Raji (cell line): ENCODE measurements around the gene WDR93.

ENCODE experiments used
- POLR2A ChIP-seq: IDR thresholded peaks from 2 replicates; pipeline ENCODE4 v1.6.1; 2011; ENCODE audit warnings: low read depth, low read length, control low read depth; ENCODE audit not compliant: insufficient read depth

The WDR93 gene

GRCh38 chr15:89690276-89691218, at the start of gene WDR93, which contains the start of gene PEX11A:
Gene WDR93 (plus strand): TSS chr15:89690811. CDS start chr15:89701747, 10,936 bp downstream.
Gene PEX11A (minus strand): TSS chr15:89690754. CDS start chr15:89690632, 122 bp downstream.
- 0 out of 2 replicates have a peak, but pooled peaks have one; percentile 34 for TF ChIP-seq POLR2A

GRCh38 chr15:89641053-89641452, 49.6 kb upstream of the WDR93 start:
- no peak for TF ChIP-seq POLR2A

DNA sequence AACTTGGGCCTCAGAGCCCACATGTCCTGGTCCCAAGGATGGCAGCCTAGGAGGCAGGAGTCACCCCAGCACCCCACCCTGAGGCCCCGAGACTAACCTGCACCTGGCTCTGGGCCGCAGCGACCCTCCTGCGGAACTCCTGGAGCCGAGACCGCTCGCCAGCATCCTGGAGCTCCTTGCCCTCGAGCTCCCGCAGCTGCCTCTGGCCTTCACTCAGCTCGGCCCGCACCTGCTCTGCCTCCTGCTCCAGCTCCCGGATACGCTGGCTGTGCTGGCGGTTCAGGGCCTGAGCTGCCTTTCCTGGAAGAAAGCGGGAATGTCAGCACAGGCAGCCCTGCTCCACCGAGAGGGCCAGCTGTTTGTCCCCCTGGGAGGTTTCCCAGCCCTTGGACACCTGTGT, 48.5 kb upstream of the WDR93 start:
- no peak for TF ChIP-seq POLR2A

DNA sequence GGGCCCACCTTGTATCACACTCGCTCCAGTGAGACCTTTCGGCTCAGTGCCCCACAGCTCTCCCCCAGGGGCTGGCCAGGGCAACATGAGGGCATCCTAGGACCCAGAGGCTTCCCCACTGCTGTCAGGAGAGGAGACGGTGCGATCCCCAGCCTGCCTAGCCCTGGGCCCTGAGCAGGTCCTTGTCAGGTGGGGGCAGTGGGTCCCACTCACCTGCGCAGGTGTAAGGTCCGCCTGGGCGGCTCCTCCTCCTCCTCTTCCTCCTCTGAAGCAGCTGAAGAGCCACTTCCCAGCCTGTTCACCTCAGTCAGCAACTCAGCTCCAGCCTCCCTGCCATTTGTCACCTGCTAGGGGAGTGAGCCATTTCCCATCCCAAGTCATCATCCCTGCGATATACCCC, 44.9 kb upstream of the WDR93 start:
- TF ChIP-seq POLR2A: no peak

GRCh38 chr15:89646416-89647141, 44.0 kb upstream of the WDR93 start:
- TF ChIP-seq POLR2A: no peak

DNA sequence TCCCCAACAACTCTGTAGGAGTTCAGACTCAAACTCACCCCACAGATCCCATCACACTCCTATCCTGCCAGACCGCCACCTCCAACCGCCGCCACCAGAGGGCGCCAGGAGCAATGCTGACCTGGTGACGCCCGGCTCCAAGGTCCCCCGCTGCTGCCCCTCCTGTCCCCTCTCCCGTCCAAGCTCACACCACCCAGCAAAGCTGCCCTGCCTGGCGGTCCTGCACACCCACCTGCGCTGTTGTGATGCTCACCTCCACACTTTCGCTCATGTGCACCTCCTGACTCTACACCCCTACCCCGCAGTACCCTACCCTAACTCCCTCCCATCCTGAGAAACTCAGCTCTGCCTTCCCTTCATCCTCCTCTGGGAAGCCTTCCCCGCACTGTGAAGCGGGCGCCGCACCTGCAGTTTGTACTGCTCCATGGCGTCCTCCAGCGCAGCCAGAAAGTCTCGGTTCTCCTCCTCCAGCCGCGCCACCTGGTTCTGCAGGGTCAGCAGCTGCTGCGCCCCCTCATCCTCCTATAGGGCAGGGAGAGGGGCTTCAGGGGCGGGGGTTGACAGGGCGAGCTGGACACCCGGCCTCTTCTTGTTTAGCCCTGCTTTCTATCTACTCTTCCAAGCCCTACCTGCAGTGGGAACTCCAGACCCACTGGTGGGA, 43.3 kb upstream of the WDR93 start:
- TF ChIP-seq POLR2A: no peak

GRCh38 chr15:89648106-89649012, 42.3 kb upstream of the WDR93 start:
- no peak for TF ChIP-seq POLR2A

DNA sequence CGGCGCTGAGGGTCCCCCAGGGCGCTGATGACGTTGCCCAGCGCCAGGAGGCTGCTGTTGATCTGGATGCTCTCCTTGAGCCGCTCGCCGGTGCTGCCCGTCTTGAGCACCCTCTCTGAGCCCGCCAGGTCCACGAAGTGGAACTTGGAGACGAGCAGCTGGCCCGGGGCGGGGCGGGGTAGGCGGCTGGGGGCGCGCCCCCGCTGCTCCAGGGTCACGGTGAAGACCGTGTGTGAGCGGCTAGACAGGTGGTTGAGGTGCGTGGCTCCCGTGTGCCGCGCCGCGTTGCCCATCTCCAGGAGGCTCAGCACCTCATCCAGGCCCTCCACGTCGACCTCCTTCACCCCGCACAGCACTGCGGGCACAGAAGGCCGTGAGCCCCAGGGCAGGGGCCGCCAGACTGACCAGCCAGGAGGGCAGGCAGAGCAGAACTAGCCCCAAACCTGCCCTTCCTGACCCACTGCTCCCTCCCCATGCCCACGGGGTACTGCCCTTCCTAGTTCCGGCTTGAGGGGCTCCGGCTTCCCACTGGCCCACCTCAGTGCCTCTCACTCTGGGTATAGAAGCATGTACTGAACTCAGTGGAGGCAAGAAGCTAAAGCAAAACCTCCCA, 41.5 kb upstream of the WDR93 start:
- no peak for TF ChIP-seq POLR2A

GRCh38 chr15:89649716-89650115, 40.9 kb upstream of the WDR93 start:
- no peak for TF ChIP-seq POLR2A

GRCh38 chr15:89652131-89652530, 38.5 kb upstream of the WDR93 start:
- no peak for TF ChIP-seq POLR2A

- no peak for TF ChIP-seq POLR2A
These were observed 37.9 kb upstream of the WDR93 start for GRCh38 chr15:89652666-89653065.

DNA sequence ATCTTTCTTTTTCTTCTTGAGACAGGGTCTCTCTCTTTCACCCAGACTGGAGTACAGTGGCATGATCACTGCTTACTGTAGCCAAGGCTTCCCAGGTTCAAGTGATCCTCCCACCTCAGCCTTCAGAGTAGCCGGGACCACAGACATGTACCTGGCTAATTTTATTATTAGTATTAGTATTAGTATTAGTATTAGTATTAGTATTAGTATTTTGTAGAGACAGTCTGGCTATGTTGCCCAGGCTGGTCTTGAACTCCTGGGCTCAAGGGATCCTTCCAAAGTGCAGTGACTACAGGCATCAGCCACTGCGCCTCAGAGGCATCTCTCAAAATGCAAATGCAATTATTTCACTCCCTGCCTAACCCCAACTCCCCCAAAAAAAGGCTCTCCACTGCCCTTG, 37.0 kb upstream of the WDR93 start:
- TF ChIP-seq POLR2A: no peak

GRCh38 chr15:89654301-89654761, 36.3 kb upstream of the WDR93 start:
- no peak for TF ChIP-seq POLR2A
